ENCODE data around the gene TRMT1.

Gene TRMT1

GRCh38 chr19:13089139-13089856, 27.2 kb downstream of the TRMT1 start:
- TF ChIP-seq ZFX (IDR thresholded peaks at IDR 0.05) (no peak), CTCF (conservative IDR thresholded peaks at IDR 0.05) (no peak; the same call in 1 of the 2 replicates)

GRCh38 chr19:13087795-13088537, 28.6 kb downstream of the TRMT1 start:
- no peak for TF ChIP-seq CTCF (conservative IDR thresholded peaks at IDR 0.05)
- TF ChIP-seq ZFX (IDR thresholded peaks at IDR 0.05) = no peak
- no peak overlapping the region for H3K27ac ChIP-seq

More at GRCh38 chr19:13089139-13089856, 27.2 kb downstream of the TRMT1 start:
- H3K27ac ChIP-seq = peak overlapping the region; percentile 6; the same call in 1 of the 2 replicates

DNA sequence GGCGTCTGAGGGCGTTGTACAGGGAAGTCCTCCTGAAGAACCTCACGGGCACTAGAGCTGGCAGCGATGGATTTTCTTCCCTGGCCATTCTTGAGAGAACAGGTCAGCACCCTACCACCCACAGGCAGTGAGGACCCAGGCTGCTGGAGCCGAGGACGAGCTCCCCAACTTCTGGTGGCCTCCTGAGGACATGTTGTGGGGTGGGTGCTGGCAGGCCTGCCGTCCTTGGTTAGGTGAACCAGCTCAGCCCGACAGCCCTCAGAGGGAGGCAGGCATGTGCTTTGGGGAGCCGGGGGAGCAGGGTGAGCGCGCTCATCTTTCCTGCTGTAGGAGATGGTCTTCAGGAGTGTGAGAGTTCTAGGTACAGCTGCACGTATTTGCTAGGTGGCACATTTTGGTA, 29.2 kb downstream of the TRMT1 start:
- TF ChIP-seq ZFX (IDR thresholded peaks at IDR 0.05) = no peak
- no peak for TF ChIP-seq CTCF (conservative IDR thresholded peaks at IDR 0.05)
- H3K27ac ChIP-seq = no peak overlapping the region

GRCh38 chr19:13086341-13086740, 30.2 kb downstream of the TRMT1 start:
- H3K27ac ChIP-seq = no peak overlapping the region
- no peak for TF ChIP-seq CTCF (conservative IDR thresholded peaks at IDR 0.05)

GRCh38 chr19:13085666-13086065, 30.9 kb downstream of the TRMT1 start:
- H3K27ac ChIP-seq = no peak overlapping the region
- TF ChIP-seq ZFX (IDR thresholded peaks at IDR 0.05) (no peak), CTCF (conservative IDR thresholded peaks at IDR 0.05) (no peak)

- TF ChIP-seq ZFX (IDR thresholded peaks at IDR 0.05) = no peak
- no peak for TF ChIP-seq CTCF (conservative IDR thresholded peaks at IDR 0.05)
Measured at GRCh38 chr19:13083627-13084026, 32.9 kb downstream of the TRMT1 start.

GRCh38 chr19:13083008-13083404, 33.5 kb downstream of the TRMT1 start:
- 0 out of 2 replicates have a peak overlapping the region, but pooled peaks have one; percentile 0 for H3K27ac ChIP-seq
- TF ChIP-seq CTCF (conservative IDR thresholded peaks at IDR 0.05) (no peak), ZFX (IDR thresholded peaks at IDR 0.05) (no peak)

More at GRCh38 chr19:13083627-13084026, 32.9 kb downstream of the TRMT1 start:
- no peak overlapping the region for H3K27ac ChIP-seq

Data from C4-2B (cell line).